Cerebellar nuclear complex (tissue), 1 donor: ENCODE data around the gene FAM3C.
"Not testable (repeated sequence)": the region's sequence is repeated elsewhere in the genome, so short reads cannot be mapped to it uniquely, and the experiment has no call there.

Experiments used
- DNase-seq, 2 experiments: peaks; one replicate each; lab custom pipeline; 2025; lab: John Stamatoyannopoulos, UW

The FAM3C gene

DNA sequence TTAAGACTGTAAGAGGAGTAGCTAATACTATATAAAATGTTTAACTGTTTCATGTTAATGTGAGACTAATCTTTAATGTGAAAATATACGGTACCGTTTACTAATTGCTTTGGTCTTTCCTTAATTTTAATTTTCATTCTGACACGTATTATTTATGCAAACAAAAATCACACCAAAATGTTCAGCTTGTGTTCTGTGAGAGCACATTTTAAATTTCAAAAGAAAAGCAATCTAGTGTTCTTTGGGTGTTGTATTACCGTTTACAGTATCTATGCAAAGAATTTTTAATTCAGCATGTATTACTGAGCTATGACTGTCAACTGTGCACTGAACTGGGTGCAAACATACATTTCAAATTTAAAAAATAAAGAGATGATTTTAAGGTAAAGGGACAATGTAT, 65.1 kb downstream of the FAM3C start:
- no peak for DNase-seq

DNA sequence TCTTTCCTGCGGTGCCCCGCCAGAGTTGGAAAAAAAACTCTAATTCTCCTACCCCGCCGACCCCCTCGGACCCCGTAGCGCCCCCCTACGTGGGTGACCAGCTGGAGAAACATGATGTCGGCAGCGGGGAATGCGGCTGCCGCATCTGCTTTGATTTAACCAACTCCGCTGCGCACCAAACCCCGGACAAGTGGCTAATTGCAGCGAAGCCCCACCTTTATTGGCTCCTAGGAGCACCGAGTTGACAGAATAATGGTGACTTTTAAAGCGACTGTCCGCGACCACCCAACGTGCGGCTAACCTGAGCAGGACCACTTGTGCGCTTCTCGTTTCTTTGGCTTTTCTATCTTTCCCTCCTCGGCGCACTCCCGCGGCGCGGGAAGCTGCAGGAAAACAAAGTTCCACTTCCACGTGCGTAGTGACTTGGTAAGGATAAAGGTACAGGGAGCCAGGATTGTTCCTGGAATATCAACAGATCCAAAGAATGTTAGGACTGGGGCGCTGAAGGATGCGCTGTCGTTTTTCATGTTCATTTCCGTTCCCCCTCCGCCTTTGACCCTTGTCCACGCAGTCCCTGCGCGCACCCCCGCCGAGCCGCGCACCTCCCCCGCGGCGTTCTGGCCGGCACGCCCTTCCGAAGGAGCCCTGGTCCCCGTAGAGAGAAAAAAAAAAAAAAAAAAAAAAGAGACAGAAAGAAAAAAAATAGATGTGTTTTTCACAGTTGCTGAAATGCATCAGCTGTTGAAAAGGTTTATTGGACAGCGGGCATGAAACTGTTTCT, 65.9 kb downstream of the FAM3C start:
- DNase-seq, result no peak

DNA sequence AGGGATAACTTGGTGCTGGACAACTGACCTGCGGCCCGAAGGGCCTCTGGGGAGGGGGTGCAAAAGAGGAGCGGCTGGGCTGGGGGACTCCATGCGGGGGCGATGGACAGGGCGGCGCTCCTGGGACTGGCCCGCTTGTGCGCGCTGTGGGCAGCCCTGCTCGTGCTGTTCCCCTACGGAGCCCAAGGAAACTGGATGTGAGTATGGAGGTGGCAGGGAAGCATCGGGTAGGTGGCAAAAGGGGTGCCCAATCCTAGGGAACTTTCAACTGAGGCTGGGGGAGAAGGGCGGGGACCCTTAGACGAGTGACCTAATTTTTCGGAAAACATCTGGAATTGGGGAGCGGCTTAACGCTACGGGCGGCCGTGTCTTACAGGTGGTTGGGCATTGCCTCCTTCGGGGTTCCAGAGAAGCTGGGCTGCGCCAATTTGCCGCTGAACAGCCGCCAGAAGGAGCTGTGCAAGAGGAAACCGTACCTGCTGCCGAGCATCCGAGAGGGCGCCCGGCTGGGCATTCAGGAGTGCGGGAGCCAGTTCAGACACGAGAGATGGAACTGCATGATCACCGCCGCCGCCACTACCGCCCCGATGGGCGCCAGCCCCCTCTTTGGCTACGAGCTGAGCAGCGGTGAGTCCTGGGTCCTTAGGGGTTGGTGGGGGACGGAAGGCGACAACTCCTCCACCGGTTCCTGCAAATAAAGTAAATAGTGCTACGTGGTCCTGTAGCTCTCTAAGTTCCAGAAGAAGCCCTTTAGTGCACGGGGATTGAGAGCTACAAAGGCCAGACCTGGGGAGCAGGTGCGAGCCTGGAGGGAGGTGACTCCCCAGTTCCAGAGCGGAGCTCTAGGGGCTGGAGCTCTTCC, 66.7 kb downstream of the FAM3C start:
- no peak for DNase-seq

DNA sequence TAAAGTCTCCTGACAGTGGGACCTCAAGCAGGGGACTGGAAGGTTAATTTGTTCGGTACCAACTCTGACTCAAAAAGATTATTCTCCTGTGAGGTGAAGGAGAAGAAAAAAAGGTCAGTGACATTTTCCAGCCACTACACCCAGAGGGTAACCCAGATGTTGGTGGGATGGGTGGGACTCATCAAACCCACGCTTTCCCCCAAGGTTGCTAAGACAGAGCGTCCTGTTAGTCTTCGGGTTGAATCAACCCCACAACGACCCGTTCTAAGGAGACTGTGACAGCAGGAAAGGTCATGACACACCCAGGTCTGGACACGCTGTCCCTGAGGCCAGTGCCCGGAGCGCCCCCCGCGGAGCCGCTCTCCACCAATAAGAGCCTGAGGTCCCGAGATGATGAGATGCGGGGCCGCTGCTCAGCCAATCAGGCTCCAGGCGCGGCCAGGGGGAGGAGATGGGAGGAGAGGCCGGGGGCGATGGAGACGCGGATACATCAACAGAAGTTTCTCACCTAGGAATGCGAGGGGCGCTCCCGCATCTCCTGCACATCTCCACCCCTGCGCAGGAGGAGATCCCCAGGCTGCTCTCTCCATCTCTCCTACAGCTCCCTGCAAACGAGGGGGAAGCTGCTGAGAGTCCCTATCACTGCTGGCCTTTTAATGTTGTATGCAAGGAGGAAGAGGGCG, 67.5 kb downstream of the FAM3C start, which contains the start of gene WNT16:
Gene WNT16, plus strand, starts transcription at position 493 of the 683 bp plus-strand sequence. CDS start 293 bp downstream, outside the sequence.
- DNase-seq, result no peak

DNA sequence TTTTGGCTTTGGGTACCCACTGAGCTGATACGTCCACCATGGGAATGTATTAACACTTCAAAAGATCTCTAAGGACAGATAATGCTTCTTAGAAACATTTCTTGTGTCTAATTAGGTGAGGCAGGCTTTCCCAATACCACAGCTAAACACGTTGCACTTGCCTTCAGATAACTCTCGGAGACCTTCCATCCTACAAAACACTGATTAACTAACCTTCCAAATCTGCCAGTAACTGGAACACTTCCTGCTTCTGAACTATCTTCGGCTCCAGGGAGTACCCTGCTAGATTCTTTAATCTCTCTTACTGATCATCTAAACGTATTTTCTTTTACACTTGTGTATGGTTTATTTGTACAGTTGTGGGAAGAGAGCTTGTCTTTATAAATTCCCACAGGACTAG, 68.4 kb downstream of the FAM3C start:
- no peak for DNase-seq

DNA sequence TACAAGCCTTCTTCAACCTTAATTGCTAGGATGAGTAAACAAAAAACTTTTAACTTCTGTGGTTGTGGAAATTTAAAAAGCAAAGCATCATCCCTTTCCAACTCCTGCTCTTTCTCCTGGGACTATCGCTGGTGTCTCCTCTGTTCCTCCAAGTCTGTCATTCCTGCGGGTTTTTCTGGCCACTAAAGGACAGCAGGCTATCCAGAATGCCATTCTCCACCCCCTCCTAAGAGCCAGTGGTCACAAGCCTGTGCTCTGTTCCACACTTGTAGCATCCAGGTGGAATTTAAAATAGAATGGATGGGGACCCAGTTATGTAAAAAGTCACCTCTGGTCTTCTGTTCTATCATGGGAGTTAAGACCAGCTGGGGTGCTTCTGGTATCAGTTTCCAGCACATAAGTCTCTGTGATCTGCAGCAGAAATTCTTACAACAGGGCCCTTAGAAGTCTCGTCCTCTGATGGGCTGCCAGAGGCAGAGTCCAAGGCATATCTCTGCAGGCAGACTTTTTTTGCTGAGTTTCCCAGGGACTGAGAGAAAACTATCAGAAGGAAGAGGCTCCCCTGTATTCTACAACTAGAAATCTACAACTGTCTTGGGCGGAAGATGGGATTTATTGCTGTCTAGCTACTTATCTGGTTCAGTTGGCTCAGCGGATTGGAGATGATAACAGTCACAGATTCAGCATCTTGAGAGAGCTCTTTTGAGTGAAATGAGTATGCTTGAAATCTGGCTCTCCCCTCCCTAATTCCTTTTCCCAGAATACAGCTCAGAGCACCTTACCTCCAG, 72.4 kb downstream of the FAM3C start:
- no peak for DNase-seq

DNA sequence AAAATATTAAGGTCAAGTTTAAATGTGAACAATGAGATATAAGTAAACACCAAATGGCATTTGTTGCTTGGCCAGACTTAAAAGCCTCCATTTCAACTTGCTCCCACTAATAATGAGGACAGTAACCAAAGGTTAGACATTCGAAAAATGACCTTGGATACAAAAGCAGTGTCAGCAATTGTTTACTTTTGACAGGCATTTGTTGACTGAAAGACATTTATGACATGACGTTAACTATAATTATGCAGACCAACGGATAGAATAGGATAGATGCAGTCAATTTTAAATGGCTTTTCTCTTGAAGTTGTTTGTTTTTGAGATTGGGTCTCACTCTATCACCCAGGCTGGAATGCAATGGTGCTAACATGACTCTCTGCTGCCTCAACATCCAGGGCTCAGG, 73.6 kb downstream of the FAM3C start:
- no peak for DNase-seq

DNA sequence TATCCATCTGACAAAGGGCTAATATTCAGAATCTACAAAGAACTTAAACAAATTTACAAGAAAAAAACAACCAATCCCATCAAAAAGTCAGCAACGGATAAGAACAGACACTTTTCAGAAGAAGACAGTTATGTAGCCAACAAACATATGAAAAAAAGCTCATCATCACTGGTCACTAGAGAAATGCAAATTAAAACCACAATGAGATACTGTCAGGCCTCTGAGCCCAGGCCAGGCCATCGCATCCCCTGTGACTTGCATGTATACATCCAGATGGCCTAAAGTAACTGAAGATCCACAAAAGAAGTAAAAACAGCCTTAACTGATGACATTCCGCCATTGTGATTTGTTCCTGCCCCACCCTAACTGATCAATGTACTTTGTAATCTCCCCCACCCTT, 80.9 kb downstream of the FAM3C start:
- DNase-seq, result not testable (repeated sequence)

DNA sequence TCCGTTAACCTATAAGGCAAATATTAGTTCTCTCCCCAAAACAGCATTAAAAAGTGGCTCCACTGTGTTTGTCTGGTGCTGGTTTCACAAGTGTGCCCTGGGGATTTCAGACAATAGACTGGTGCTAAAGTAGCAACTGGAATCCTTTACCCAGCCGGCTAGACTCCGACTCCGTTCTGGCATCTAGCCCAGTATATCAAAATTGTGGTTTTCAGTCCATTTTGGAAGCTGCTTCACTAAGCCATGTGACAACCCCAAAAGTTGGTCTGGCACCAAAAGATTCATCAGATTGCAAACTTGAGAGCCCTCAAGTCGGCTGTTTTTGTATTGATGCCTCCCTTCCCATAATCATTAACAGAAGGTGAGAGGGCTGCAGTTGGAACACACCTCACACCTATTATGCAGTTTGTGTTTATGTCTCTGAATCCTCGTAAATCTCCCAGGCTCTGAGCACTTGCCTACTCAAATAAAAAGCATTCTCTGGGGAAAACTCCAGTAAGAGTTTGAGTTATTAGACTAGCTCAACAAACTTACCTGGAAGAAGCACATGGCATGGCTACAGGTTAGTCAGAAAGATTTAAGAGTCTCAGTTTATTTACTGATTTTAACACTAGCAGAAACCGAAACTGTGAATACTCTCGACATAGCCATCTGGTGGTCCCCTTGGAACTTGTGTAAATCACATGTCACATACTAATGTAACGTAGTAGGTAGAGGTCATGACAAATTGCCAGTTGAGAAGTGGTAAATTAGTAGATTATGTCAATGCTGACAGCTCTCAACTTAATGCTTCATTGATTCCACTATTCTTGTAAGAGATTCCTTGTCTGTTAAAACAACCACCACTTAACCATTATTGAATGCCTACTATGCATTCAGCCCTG, 82.1 kb downstream of the FAM3C start:
- no peak for DNase-seq

DNA sequence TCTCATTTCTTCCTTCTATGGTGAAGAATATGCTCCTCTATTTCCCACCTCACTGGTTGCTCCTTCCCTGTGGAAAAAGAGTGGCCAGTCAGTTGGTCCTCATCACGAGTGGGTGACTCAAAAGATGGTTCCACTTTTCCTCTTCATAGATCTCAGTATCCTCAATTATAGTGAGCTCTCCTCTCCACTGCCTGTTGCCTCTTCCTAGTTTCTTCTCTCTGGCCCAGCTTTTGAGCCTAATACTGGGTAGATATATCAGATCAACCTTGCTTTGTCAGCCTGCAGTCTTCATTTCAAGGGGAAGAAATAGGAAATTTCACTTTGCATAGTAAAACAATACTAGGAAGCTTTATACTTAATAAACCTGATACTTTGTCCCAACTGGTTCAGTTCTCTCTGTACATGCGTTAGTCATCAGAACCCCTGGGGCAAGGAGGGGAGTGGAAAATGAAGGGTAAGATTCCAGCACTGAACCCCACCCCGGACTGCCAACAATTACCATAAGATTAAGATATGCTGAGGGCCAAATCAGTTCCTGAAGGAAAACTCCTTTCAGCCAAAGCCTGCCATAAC, 82.8 kb downstream of the FAM3C start:
- DNase-seq, result no peak

DNA sequence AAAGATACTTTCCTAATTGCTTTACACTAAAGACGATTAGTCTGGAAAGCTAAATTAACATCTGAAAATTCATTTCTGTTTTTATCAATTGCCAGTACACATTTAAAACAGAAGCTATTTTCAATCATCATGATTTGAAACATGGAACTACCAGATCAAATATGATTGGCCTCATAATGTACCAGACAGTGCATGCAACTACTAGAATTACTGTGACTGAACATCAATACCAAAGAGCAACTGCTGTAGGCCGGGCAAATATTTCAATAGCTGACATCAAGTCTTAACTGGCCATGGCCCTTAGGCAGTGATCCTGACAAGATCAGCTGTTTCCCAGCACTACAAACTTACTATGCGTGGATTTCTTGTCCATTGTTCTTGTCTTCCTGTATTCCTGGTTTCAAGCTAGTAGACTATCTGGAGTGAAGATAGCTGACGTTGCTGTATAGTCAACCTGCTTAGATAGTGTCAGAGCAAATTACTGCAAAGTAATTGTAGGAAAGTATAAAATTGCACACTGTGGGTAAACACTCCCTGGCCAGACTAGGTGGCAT, 89.0 kb downstream of the FAM3C start:
- DNase-seq, result no peak

DNA sequence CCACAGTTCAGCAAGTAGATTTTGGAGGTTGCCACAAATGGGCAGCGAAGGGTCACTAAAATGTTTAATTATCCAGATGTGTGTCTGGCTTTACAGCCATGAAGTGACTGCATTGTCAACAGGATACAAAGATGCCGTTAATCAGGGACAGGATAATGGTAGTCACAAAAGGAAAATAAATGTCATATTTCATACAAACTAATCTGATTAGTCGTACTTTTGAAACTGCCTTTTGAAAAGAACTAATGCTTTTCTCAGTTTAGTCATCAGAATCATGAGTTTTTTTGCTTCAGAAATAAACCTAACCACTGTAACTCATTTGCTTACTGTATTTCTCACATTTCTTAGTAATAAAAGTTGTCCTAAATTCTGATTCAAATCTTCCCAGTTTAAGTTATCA, 89.5 kb downstream of the FAM3C start:
- DNase-seq, result no peak

DNA sequence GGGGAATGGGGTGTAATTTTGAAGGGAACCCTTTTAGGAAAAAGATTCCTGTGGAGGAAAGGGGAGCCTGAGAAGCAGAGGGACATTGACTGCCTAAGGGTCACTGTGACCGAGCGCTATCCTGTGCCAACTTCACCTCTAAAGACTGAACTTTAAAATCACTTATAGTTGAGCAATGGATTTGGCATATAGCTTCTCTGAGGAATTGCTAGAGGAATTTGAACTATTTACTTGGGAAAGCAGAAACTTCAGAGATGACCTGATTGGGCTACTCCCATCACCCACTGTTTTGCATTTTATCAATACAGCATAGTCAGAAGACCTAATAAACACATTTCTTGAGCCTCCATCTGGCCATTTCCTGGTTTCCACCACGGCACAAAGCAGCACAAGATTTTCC, 91.0 kb downstream of the FAM3C start:
- DNase-seq, result no peak

DNA sequence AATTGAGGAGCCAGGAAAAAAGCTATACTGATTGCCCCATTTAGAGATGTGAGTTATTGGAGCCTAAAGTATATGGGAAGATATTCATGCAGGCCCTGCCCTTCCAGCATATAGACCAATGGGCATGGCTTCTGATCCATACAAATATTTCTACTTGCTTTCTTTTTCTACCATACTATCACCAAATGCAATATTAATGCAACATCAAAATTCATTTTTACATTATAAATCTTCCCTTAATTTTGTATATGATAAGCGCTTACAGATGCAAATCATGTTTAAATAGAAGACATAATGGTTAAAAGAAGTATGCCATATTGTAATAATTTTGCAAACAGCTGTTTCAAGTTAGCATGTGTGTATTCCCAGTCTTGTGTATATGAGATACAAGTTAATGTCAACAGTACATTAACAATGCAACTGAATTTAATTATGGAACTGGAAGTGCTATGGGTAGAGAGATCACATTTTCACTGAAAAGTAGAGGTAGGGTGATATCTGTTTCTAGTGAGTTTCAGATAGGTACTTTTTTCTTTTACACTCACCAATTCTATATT, 91.9 kb downstream of the FAM3C start:
- no peak for DNase-seq

DNA sequence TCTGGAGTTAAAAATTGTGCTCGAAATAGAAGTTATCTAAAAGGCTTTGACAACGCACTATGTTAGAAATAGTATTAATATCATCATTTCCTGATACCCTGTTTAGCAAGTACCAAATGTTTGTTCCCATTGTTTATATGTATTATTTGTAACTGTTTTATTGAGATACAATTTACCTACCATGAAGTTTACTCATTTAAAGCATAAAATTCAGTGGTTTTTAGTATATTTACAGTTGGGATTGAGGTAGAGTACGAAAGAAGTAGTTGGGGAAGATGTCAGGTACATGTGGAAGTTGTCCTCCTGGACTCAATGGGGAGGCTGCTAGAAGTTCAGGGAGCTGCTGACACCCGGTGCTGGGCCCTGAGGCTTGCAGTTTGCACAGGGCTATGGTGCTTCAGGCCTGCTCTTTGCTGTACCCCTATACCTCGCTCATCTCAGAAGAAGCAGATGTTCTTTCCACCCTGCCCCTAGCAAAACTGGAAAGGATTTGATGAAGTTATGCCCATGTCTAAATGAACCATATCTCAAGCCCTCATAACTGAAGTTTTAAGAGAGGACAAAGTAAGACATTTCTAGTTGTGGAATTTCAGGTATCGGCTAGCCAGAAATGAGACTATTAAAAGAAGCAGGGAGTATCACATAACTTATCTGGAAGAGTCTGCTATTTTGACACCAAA, 92.5 kb downstream of the FAM3C start:
- DNase-seq, result no peak

DNA sequence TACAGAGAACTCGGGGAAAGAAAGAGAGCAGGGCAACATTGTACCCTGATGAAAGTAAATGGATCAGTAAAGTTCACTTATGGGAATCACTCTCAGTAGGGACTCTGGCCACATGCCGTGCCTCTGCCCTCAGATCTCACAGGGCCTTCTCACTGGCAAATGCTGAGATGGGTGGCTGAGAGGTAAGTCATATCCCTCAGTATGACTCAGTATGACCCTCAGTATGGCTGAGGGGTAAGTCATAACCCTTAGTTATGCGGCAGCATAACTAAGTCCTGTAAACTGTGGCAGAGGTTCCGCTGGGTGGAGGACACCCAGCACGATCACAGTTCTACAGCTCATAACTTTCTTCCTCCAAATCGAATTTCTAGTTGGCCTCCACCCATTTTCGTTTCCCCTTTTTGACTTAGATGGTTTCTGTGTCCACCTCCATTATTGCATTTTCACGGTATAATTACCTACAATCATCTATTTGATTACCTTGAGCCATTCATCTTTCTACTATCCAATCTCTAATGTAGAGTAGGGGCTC, 93.8 kb downstream of the FAM3C start:
- no peak for DNase-seq

DNA sequence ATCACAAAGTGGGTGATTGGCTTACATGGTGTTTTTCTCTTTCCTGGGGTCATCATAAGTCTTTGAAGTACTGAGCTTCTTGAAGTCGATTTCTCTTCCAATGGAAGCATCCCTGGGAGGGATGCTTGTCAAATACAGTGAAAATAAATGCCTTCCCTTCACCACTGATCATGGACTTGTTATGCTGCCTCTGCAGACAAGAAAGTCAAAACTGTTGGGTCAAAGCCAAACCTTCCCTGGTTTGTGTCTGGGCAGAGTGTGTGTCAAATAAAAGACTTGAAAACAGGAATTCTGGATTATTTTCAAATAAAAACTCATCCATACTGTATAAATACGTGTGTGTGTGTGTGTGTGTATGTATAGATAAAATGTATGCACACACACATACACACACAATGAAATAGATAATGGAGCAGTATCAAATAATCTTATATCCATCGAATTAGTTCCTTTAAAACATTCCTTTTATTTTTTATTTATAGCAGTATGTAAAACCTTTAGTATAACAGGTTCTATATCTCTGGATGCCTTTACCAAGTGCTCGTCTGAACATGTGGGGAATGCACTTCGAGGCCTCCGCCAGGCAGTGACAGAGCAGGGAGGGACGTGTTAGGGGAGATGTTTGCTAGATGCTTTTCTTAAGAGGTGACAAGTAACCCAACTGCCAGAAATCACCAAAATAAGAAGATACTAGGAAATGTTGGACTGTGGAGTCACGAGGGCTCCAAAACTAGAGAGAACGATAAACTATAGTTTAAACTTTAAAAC, 94.5 kb downstream of the FAM3C start:
- DNase-seq, result no peak
